GM15510 (cell line): ENCODE measurements around the gene STMN3.

Source experiments
- POLR2A ChIP-seq: IDR thresholded peaks from 3 replicates; pipeline ENCODE4 v1.6.1; 2011; ENCODE audit warnings: borderline replicate concordance; ENCODE audit not compliant: insufficient read length; ENCODE audit errors: extremely low read depth

Gene STMN3

DNA sequence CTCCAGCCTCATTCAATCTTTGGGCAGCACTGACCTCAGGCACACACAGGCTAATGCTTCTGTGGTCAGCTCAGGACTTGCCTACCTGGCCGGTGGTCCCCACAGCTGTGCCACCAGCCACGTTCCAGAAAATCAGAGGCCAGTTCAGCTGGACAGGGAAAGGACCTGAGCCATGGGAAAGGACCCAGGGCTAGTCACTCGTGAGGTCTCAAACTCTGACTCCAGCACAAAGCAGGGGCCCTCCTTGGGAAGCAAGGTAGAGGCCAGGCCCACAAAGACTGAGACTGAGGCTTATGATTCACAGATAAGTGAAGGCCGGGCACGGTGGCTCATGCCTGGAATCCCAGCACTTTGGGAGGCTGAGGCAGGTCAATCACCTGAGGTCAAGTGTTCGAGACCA lies 56.8 kb downstream of the STMN3 start:
- no peak for TF ChIP-seq POLR2A

DNA sequence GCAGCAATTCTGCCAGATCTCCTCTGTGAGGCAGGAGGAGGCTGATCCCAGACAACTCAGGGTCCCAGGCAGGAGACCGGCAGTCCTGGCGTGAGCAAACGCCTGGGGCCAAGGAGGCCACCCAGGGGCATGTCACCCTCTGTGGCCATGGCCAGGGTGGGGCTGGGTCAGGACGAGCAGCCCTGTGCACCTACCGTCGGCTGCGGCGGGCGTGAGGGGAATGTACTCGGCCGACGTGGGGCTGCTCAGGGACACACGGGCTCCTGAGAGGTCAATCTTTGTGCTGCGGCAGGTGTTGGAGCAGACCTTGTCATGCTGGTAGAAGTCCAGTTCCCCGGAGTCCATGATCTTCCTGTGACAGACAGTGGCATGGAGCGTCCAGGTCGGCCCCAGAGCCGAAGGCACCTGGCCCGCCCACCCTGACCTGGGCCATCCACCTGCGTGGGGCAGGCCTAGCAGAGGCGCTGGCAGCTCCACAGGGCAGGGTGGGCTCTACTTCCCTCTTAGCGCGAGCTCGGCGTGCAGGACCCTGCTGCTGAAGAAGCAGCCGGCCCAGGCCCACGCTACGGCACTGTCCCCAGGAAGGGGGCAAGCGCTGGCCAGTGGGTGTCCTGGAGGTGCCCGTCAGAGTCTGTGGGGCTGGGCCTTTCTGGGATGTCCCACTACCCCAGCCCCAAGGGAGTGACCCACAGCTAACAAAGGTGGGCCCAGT lies 57.7 kb downstream of the STMN3 start:
- no peak for TF ChIP-seq POLR2A

DNA sequence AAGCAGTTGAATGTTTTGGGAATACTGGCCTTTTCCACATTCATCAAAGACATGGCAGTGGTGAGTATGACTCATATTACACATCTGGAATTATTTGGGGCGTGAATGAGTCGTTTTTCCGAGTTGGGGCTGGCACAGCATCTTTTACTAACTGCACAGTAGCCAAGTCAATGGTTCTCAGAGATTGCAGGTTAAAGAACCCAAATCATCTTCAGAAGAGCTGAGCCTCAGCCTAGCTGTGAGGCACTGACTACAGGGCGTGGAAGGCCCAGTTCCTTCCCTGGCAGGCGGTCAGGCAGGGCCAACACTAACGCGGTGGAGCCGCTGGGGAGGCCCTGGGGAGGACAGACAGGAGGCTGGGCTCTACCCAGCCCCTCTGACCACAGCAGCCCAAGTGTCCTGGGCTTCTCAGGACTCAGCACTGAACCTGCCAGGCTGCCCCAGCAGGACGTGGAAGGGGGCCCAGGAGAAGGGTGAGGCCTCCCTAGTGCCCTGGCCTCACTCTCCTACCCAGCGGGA lies 59.1 kb downstream of the STMN3 start:
- no peak for TF ChIP-seq POLR2A

DNA sequence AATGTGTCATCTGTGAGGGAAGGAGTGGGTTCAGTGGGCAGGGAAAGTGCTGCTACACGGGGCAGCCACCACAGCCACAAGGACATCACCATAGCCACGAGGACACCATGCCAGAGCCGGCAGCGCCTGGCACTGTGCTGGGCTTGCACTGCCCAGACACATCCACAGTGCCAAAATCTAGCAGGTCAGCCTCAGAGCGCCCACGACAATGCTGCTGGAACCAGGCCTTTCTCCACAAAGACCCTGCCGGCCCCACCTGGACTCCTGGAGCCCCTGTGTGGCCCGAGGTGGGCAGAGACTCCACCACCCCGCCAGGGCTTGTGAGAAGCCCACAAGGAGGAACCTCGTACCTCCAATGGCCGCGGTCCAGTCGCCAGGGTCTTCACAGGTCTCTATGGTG lies 60.6 kb downstream of the STMN3 start:
- TF ChIP-seq POLR2A = no peak

DNA sequence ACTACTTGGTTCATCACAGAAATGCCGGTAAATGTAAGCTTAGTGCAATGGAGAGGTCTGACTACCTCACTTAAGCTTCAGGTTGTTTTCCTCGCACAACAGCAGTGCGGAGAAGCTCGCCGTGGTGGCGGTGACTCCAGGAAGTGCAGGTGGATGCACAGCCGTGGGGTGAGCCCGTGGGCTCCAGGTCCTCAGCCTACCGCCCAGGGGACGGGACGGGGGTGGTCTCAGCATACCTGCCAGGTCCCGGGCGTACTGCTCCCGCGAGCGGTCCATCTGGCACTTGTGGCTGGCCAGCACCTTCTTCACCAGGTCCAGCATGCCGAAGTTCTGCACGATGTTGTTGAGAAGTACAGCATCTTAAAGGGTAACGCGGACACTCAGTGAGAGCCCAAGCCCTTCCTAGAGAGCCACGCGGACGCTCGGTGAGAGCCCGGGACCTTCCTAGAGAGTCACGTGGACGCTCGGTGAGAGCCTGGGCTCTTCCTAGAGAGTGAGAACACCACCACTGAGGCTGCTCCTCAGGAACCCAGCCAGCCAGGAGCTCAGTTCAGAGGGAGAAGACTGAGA lies 61.4 kb downstream of the STMN3 start:
- no peak for TF ChIP-seq POLR2A

DNA sequence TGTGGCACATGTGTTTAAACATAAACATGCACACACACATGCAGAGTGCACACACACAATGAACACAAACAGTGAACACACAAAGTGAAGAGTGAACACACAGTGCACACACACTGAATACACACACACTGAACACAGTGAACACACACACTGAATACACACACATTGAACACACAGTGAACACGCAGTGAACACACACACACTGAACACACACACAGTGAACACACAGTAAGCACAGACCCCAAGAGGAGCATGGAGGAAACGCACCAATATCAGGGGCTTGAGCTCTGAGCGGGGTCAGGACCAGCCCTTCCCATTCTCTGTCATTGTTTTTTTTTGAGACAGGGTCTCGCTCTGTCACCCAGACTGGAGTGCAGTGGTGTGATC lies 62.1 kb downstream of the STMN3 start:
- TF ChIP-seq POLR2A = no peak

DNA sequence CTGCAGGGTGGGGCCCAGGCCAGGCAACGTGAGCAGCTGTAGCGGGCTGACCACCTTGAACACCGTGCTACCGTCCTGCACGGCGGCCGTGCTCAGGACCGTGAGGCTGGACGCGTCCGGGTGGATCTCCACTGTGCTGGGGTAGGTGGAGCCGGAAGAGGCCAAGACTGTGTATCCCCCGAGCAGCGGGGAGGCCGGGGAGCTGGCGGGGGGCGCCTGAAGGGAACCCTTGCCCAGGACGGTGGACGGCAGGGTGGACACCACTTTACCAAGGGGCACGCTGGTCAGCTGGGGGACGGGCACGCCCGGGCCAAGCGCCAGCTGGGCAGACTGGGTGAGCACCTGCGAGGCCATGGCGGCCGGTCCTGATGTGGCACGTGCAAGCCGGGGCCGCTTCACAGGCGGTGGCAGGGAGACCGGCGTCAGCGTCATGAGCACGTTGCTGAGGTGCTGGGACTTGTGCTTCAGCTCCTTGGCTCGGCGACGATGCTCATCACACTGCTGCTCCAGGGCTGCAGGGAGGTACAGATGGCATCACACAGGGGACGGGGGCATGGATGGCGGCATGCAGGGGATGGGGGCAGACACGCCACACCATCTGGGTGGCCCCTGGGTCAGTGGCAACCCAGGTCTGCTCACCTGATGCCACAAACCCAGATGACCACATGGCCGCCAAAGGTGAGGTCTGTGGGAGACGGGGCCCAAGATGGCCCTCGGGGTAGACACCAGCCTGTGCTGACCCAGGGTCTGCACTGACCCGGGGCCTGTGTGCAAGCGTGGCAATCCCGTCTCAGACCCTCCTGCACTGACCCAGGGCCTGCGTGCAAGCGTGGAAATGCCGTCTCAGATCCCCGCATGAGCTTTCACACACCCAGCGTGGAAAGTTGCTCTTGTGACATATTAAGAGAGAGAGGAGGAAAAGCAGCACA lies 62.7 kb downstream of the STMN3 start:
- no peak for TF ChIP-seq POLR2A
